ENCODE data around the gene CACNA2D2.

Gene CACNA2D2

DNA sequence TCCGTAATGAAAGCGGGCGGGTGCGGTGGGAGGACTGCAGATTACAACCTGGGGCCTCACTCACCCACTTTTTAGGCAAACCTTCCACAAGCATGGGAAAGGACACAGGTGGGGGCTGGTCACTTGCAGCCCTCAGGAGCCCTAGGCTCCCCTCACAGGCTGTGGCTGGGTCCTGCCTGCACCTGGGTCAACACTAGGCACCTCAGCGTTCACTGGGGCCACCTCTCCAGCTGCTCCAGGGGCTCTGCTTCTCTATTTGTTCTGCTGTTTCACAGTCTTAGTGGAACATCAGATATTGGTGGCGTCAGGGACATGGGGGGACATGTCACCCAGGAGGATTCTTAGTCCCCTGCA is 114.0 kb downstream of the CACNA2D2 start:
- TF ChIP-seq ZNF394 (tag by site-specific recombination; IDR thresholded peaks at IDR 0.05; ENCODE audit: borderline replicate concordance), result no peak
- Histone ChIP-seq H3K27ac (ENCODE audit: extremely low read depth, low read depth, low read length) (no peak overlapping the region), H3K4me3 (ENCODE audit: low read depth, low read length) (no peak overlapping the region), H3K4me1 (ENCODE audit: control insufficient read depth, insufficient read depth, low read length) (no peaks in the 10 kb centered on the region), H3K9me3 (ENCODE audit: control insufficient read depth, insufficient read depth, low read depth, low read length) (no peaks in the 10 kb centered on the region), H3K36me3 (ENCODE audit: control insufficient read depth in 2 of 2, insufficient read depth in 1 of 2, low read length in 2 of 2) (no peaks in the 10 kb centered on the region)
- ChIA-PET CTCF (interaction anchor here (0.8 kb wide), 1 partner anchor 14 kb away, joined by 3 read pairs; no protein-coding TSS in a partner anchor), POLR2A (no interaction called here)

DNA sequence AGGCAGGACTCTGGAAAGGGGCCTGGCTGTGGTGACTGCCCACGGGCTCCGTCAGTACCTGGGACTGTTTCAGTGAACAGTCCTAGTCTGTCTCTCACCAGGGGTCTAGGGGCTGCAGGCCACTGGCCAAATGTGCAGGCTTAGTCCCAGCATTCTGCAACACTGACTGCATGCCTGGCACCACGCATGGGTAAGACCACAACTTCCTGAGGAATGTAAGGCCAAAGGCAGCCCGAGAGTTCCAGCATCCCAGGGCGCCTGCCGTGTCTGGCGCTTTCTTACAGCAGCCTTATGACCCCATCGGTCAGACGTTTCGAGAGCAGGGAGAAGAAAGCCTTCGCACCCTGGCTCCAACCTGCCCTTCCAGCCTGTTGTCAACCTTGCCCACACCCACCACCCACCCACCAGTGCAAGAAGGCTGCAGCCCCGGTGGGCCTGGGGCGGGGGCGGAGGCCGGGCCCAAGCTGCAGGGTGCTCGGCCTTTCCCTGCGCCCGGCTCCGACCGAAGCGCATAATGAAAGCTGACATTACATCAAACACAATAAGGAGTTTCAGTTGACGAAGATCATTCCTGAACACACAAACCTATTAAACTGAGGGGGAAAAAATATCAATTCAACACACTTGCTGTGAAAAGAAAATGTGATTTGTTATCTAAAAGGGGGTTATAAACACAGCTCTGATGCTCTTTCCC is 114.6 kb downstream of the CACNA2D2 start:
- ChIA-PET POLR2A (no interaction called here), CTCF (interaction anchor here (0.6 to 0.8 kb wide), 2 partner anchors 13 to 81 kb away, joined by 3 read pairs; no protein-coding TSS in a partner anchor)
- H3K4me3 ChIP-seq (ENCODE audit: low read depth, low read length), result no peak overlapping the region
- TF ChIP-seq ZFHX2 (tag by site-specific recombination; conservative IDR thresholded peaks at IDR 0.05) (peak; percentile 67), GLI2 (tag by site-specific recombination; IDR thresholded peaks at IDR 0.05; ENCODE audit: borderline replicate concordance, low read depth) (no peak), MEIS1 (CRISPR knock-in tag; IDR thresholded peaks at IDR 0.05; ENCODE audit: borderline replicate concordance) (no peak), EGR2 (tag by site-specific recombination; IDR thresholded peaks at IDR 0.05; ENCODE audit: low read depth) (peak; percentile 61)
- no peaks in the 10 kb centered on the region for H3K4me1 ChIP-seq (ENCODE audit: control insufficient read depth, insufficient read depth, low read length)
- no peaks in the 10 kb centered on the region for H3K9me3 ChIP-seq (ENCODE audit: control insufficient read depth, insufficient read depth, low read depth, low read length)
- no peaks in the 10 kb centered on the region for H3K36me3 ChIP-seq (ENCODE audit: control insufficient read depth in 2 of 2, insufficient read depth in 1 of 2, low read length in 2 of 2)
- H3K27ac ChIP-seq (ENCODE audit: extremely low read depth, low read depth, low read length), result no peak overlapping the region

DNA sequence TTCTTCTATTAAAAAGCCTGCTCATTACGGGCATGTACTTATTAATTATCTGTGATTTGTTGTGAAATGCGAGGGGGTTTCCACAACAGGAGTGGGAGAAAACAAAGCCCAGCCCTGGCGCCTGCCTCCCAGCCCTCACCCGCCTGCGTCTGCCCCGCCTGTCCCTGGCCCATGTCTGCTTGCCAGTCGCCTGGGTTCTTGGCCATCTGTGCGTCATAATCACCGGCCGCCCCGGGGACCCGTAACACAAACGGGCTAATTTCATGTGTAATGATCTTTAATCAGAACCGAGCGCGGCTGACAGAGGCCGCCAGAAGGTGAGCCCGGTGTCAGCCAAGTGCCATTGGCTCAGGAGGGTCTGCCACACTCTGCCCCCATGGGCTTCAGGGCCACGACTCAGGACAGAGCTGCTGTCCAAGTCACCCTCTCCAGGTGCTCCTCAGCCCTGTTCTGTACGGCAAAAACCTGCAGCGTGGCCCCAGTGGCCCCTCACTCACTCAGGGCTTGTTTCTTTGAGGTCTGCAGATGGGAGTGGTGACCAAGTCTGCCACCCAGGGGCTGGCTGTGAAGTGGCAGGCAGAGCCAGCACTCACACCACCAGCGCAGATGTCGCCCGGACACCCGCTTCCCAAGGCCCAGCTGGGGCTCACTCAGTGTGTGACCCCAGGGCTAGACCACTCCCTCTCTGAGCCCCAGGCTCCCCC is 115.3 kb downstream of the CACNA2D2 start:
- Histone ChIP-seq H3K36me3 (ENCODE audit: control insufficient read depth in 2 of 2, insufficient read depth in 1 of 2, low read length in 2 of 2) (no peaks in the 10 kb centered on the region), H3K27ac (ENCODE audit: extremely low read depth, low read depth, low read length) (no peak overlapping the region), H3K4me3 (ENCODE audit: low read depth, low read length) (no peak overlapping the region), H3K9me3 (ENCODE audit: control insufficient read depth, insufficient read depth, low read depth, low read length) (no peaks in the 10 kb centered on the region), H3K4me1 (ENCODE audit: control insufficient read depth, insufficient read depth, low read length) (no peaks in the 10 kb centered on the region)
- TF ChIP-seq ZNF510 (tag by site-specific recombination; IDR thresholded peaks at IDR 0.05; ENCODE audit: insufficient replicate concordance), result no peak
- TF ChIP-seq, protein P1, sequence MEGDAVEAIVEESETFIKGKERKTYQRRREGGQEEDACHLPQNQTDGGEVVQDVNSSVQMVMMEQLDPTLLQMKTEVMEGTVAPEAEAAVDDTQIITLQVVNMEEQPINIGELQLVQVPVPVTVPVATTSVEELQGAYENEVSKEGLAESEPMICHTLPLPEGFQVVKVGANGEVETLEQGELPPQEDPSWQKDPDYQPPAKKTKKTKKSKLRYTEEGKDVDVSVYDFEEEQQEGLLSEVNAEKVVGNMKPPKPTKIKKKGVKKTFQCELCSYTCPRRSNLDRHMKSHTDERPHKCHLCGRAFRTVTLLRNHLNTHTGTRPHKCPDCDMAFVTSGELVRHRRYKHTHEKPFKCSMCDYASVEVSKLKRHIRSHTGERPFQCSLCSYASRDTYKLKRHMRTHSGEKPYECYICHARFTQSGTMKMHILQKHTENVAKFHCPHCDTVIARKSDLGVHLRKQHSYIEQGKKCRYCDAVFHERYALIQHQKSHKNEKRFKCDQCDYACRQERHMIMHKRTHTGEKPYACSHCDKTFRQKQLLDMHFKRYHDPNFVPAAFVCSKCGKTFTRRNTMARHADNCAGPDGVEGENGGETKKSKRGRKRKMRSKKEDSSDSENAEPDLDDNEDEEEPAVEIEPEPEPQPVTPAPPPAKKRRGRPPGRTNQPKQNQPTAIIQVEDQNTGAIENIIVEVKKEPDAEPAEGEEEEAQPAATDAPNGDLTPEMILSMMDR (tag by site-specific recombination; IDR thresholded peaks at IDR 0.05), result peak; percentile 30; the same call in 1 of the 2 replicates
- no peak for TF ChIP-seq RBAK (tag by site-specific recombination; IDR thresholded peaks at IDR 0.05)
- ChIA-PET CTCF (interaction anchor here (0.6 kb wide), 2 partner anchors 81 kb away, joined by 3 read pairs; no protein-coding TSS in a partner anchor), POLR2A (no interaction called here)

DNA sequence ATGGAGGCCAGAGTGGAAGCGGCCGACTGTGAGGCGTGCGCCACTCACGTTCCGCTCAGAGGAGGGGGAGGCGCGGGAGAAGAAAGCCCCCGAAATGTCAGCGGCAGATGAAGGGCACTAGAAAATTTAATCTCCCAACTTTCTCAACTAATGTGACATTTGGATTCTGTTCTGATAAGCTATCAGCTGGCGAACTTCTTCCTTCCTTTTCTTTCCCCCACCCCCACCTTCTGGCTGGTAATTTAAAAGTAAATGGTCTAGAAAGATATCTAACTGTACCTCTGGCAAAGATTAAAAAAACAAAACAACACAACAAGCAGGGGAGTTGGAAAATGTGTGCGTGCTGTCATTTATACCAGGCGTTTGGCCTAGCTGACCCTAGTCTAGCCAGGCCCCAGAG is 117.7 kb downstream of the CACNA2D2 start:
- Histone ChIP-seq H3K36me3 (ENCODE audit: control insufficient read depth in 2 of 2, insufficient read depth in 1 of 2, low read length in 2 of 2) (no peaks in the 10 kb centered on the region), H3K27ac (ENCODE audit: extremely low read depth, low read depth, low read length) (no peak overlapping the region), H3K9me3 (ENCODE audit: control insufficient read depth, insufficient read depth, low read depth, low read length) (no peaks in the 10 kb centered on the region), H3K4me1 (ENCODE audit: control insufficient read depth, insufficient read depth, low read length) (no peaks in the 10 kb centered on the region), H3K4me3 (ENCODE audit: low read depth, low read length) (no peak overlapping the region)
- no peak for TF ChIP-seq ZNF561 (tag by site-specific recombination; IDR thresholded peaks at IDR 0.05; ENCODE audit: borderline replicate concordance)
- no peak for TF ChIP-seq ZNF837 (tag by site-specific recombination; IDR thresholded peaks at IDR 0.05)
- TF ChIP-seq, protein P2, sequence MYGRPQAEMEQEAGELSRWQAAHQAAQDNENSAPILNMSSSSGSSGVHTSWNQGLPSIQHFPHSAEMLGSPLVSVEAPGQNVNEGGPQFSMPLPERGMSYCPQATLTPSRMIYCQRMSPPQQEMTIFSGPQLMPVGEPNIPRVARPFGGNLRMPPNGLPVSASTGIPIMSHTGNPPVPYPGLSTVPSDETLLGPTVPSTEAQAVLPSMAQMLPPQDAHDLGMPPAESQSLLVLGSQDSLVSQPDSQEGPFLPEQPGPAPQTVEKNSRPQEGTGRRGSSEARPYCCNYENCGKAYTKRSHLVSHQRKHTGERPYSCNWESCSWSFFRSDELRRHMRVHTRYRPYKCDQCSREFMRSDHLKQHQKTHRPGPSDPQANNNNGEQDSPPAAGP (tag by site-specific recombination; IDR thresholded peaks at IDR 0.05), result no peak
- no peak for TF ChIP-seq ZBTB7A (tag by site-specific recombination; IDR thresholded peaks at IDR 0.05; ENCODE audit: low read depth)
- TF ChIP-seq ZNF529 (tag by site-specific recombination; IDR thresholded peaks at IDR 0.05; ENCODE audit: insufficient replicate concordance), result no peak
- TF ChIP-seq, protein P3, sequence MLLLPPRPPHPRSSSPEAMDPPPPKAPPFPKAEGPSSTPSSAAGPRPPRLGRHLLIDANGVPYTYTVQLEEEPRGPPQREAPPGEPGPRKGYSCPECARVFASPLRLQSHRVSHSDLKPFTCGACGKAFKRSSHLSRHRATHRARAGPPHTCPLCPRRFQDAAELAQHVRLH (tag by site-specific recombination; IDR thresholded peaks at IDR 0.05), result no peak
- no peak for TF ChIP-seq ZEB2 (tag by site-specific recombination; IDR thresholded peaks at IDR 0.05)
- TF ChIP-seq ZNF112 (tag by site-specific recombination; IDR thresholded peaks at IDR 0.05), result no peak
- TF ChIP-seq ZNF585B (tag by site-specific recombination; IDR thresholded peaks at IDR 0.05), result no peak
- TF ChIP-seq ZNF292 (tag by site-specific recombination; IDR thresholded peaks at IDR 0.05; ENCODE audit: borderline replicate concordance, low read depth), result no peak
- TF ChIP-seq RBAK (tag by site-specific recombination; IDR thresholded peaks at IDR 0.05), result no peak
- no peak for TF ChIP-seq ZNF24 (tag by site-specific recombination; IDR thresholded peaks at IDR 0.05)
- no peak for TF ChIP-seq MEIS1 (CRISPR knock-in tag; IDR thresholded peaks at IDR 0.05; ENCODE audit: borderline replicate concordance)
- no peak for TF ChIP-seq ZNF571 (tag by site-specific recombination; IDR thresholded peaks at IDR 0.05)
- no peak for TF ChIP-seq ZNF404 (tag by site-specific recombination; IDR thresholded peaks at IDR 0.05)
- TF ChIP-seq KLF1 (tag by site-specific recombination; IDR thresholded peaks at IDR 0.05), result no peak
- CTCF ChIA-PET, result interaction anchor here (0.7 to 1.7 kb wide), 2 partner anchors 50 to 87 kb away, joined by 4 to 5 read pairs; no protein-coding TSS in a partner anchor
- POLR2A ChIA-PET, result no interaction called here

Measured in HEK293 (cell line).